Cerebellar cortex (tissue), 1 donor: Measurements from ENCODE around the gene KRT84.

Experiments used
- DNase-seq: peaks from one replicate; pipeline ENCODE4 v3.0.0-alpha.2; 2015; ENCODE audit warnings: low spot score

The KRT84 gene

DNA sequence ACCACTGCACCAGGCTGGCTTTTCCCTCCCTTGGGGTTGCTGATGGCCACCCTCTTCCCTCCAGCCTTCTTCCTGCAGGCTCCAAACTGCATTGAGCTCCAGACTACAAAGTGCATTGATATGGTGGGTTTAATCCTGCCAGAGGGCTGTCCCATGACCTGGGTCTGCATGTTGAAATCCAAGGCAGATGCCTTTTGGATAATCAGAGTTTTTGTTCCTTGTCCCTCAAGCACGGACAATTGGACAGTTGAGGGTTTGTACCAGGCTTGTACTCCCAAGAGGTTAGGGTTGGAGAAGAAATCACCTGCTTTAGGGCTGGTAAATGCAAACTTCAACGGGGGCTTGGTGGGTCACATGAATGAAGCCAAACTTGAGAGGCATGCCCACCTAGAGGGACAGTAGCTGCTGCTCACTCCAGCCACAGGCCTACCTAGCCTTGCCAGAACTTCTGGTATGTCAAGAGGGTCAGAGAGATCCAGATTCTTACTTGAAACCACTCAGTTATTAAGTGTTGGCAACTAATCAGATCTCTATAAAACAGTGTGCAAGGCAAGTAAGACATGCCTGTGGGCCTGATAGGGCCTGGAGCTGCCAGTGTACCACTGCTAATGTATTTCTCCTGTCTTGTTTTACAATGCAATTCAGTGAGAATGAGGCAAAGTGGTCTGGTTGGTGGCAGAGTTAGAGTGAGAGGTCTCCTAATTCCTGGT, 42.5 kb downstream of the KRT84 start:
- DNase-seq, result no peak

- DNase-seq, result no peak
These were observed 44.3 kb downstream of the KRT84 start for GRCh38 chr12:52341066-52341580.

- no peak for DNase-seq
These were observed 47.1 kb downstream of the KRT84 start for GRCh38 chr12:52338241-52338960.

GRCh38 chr12:52337054-52337453, 48.4 kb downstream of the KRT84 start:
- no peak for DNase-seq

- DNase-seq, result no peak
These were observed 48.8 kb downstream of the KRT84 start for GRCh38 chr12:52336641-52337040.

- no peak for DNase-seq
These were observed 49.7 kb downstream of the KRT84 start for GRCh38 chr12:52335598-52336262.

DNA sequence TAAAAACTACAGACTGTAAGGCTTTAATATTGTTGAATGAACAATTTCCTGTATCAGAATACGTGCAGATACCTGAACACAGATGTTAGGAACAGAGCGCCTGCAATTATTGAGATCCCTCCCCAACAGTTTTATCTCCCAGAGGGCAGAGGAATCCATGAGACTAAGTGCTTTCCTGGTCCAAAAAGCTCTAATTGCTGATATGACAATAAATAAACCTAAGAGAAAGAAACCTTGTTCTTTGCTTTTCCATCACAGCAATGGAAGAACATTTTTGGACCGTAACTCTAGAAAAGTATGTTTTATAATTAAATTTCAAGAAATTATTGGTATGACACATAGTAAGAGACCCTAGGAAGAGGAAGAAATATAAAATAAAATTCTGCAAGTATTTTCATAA, 51.3 kb downstream of the KRT84 start:
- DNase-seq, result no peak

- DNase-seq, result no peak
These were observed 52.1 kb downstream of the KRT84 start for GRCh38 chr12:52333321-52333720.

- no peak for DNase-seq
These were observed 53.1 kb downstream of the KRT84 start for GRCh38 chr12:52332381-52332780.

GRCh38 chr12:52331833-52332232, 53.6 kb downstream of the KRT84 start:
- no peak for DNase-seq

DNA sequence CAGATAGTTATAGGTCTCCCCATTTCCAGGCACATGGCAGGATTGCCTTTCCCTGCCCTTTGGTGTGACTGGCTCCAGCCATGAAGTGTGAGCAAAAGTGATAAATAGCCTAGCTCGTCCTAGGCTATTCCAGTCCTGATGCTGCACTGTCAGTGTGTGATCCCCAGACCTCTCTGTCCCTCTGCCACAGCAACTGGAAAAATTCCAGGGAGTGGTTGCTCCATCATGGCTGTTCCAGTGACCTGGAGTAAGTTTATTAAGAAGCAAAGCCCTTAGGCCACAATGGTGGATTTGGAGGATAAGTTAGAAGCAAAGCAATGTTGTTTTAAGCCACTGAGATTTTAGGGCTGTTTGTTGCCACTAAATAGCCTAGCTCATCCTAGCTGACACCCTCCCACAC, 54.4 kb downstream of the KRT84 start:
- DNase-seq, result no peak

DNA sequence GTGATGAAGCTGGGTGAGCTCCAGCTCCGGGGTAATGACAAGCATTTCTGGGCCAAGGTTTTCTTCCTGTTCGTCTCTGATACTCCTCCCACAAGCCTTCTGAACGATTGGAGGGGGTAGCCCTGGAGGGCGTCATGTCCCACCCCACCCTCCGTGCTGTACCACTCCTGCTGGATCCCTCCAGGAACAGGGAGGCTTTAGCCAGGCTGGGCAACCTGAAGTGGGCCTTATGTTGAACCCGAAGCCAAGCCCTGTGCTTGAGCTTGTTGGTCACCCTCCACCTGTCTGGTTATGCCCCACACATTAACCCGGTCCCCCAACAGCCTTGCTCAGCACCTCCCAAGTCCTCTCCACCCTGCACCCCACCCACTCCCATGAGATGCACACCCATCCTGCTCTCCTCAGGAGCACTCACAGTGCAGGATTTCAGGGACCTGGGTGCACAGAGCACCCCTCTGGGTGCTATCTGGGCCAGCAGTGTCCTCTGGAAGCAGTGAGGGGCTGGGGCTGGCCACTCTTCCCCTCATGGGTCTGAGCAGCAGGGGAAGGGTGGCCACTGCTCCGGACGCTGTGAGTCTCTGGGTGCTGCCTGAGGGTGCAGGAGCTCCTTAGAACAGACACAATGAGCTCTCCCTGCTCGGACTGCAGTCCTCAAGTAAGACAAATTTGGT, 57.5 kb downstream of the KRT84 start:
- DNase-seq, result no peak
